ENCODE results near the gene RAC3. TPM values are rescaled to one million over a fixed set of nuclear protein-coding genes. Genes with fewer than 3 reads are reported as not detected.

The RAC3 gene
- polyA plus RNA-seq, 2 of the 4 experiments (the other 2 are of a cell fraction) = 9.9 to 21.0 TPM

- H3K9me3 ChIP-seq = no peaks in the 10 kb centered on the region
- CTCF ChIA-PET = interaction anchor here (0.9 to 4.5 kb wide), 5 partner anchors 14 to 61 kb away, joined by 3 to 40 read pairs (median 5); partner anchors contain the start of gene NOTUM
- no peak overlapping the region for H3K4me3 ChIP-seq
- H3K27ac ChIP-seq = no peak overlapping the region
- ATAC-seq (no peak), DNase-seq (ENCODE audit: low read depth in 1 of 2, low spot score in 1 of 2) (no peak), FAIRE-seq (no peak)
- POLR2A ChIA-PET = no interaction called here
- WGBS (ENCODE audit: missing lambda C conversion rate) = 93% methylated on average over 36 of the region's 37 CpGs
- TF ChIP-seq HES2 (IDR thresholded peaks at IDR 0.05) (no peak), ELK1 (IDR thresholded peaks at IDR 0.05; ENCODE audit: low read depth, low read length) (no peak), HMGXB4 (CRISPR knock-in tag; IDR thresholded peaks at IDR 0.05; ENCODE audit: borderline replicate concordance) (no peak), RAD21 (conservative IDR thresholded peaks at IDR 0.05 in 1 of 2, IDR thresholded peaks at IDR 0.05 in 1 of 2) (no peak), ESRRA (IDR thresholded peaks at IDR 0.05; ENCODE audit: borderline replicate concordance, low read length) (no peak), NPAS2 (CRISPR knock-in tag; IDR thresholded peaks at IDR 0.05; ENCODE audit: borderline replicate concordance) (no peak), MAFK (IDR thresholded peaks at IDR 0.05; ENCODE audit: partially characterized antibody) (no peak), MYC (IDR thresholded peaks at IDR 0.05; ENCODE audit: borderline replicate concordance, low read length) (no peak)
- peaks cover 17% of the 10 kb centered on the region for H3K4me1 ChIP-seq
- H3K4me2 ChIP-seq = no peak overlapping the region
These were observed 37.5 kb upstream of the RAC3 start for GRCh38 chr17:81993729-81994592.

GRCh38 chr17:81994593-81995462 lies 36.6 kb upstream of the RAC3 start:
- peaks cover 17% of the 10 kb centered on the region for H3K4me1 ChIP-seq
- no peak overlapping the region for H3K27ac ChIP-seq
- H3K9me3 ChIP-seq = no peaks in the 10 kb centered on the region
- no peak overlapping the region for H3K4me3 ChIP-seq
- ChIA-PET POLR2A (no interaction called here), CTCF (interaction anchor here (0.7 to 4.5 kb wide), 9 partner anchors 10 to 61 kb away, joined by 3 to 40 read pairs (median 5); partner anchors contain the start of gene NOTUM)
- ATAC-seq = no peak
- WGBS (ENCODE audit: missing lambda C conversion rate) = 90% methylated on average over 36 of the region's 39 CpGs
- no peak overlapping the region for H3K4me2 ChIP-seq
- TF ChIP-seq HOXA7 (CRISPR knock-in tag; IDR thresholded peaks at IDR 0.05) (no peak), CEBPB (IDR thresholded peaks at IDR 0.05) (no peak), NPAS2 (CRISPR knock-in tag; IDR thresholded peaks at IDR 0.05; ENCODE audit: borderline replicate concordance) (no peak), HMGXB4 (CRISPR knock-in tag; IDR thresholded peaks at IDR 0.05; ENCODE audit: borderline replicate concordance) (no peak), PBX3 (IDR thresholded peaks at IDR 0.05) (no peak), E2F6 (IDR thresholded peaks at IDR 0.05; ENCODE audit: borderline replicate concordance, low read depth) (no peak), MAX (IDR thresholded peaks at IDR 0.05) (no peak), SREBF2 (IDR thresholded peaks at IDR 0.05) (no peak)
- FAIRE-seq = no peak
- no peak for DNase-seq (ENCODE audit: low read depth in 1 of 2, low spot score in 1 of 2)

All from A549 (cell line).